Measurements from ENCODE around the gene SAMD1.

Gene SAMD1

GRCh38 chr19:14080887-14081796 lies 9.4 kb downstream of the SAMD1 start:
- no peaks in the 10 kb centered on the region for H3K27me3 ChIP-seq (ENCODE audit: insufficient read depth, poor library complexity, severe bottlenecking)
- DNase-seq (ENCODE audit: low read depth in 1 of 2, low spot score in 1 of 2) = peak; percentile 97 to 99
- H3K4me3 ChIP-seq (replicated peaks; ENCODE audit: insufficient read depth, low read length) = peak overlapping the region; percentile 61
- TF ChIP-seq GABPA (IDR thresholded peaks at IDR 0.05; ENCODE audit: low read depth) (peak; percentile 96), REST (IDR thresholded peaks at IDR 0.05; ENCODE audit: insufficient replicate concordance, low read depth) (peak; percentile 27), SPI1 (IDR thresholded peaks at IDR 0.05; ENCODE audit: borderline replicate concordance, low read depth) (peak; percentile 97), CTCF (IDR thresholded peaks at IDR 0.05; ENCODE audit: insufficient read depth, low read length) (no peak), POLR2AphosphoS5 (IDR thresholded peaks at IDR 0.05; ENCODE audit: low read depth) (no peak; the same call in 1 of the 2 replicates)
- peak overlapping the region; percentile 70 for H3K27ac ChIP-seq (replicated peaks)

- no peak for DNase-seq (ENCODE audit: low read depth in 1 of 2, low spot score in 1 of 2)
- Histone ChIP-seq H3K27me3 (ENCODE audit: insufficient read depth, poor library complexity, severe bottlenecking) (no peaks in the 10 kb centered on the region), H3K4me3 (replicated peaks; ENCODE audit: insufficient read depth, low read length) (no peak overlapping the region), H3K27ac (replicated peaks) (no peak overlapping the region)
- TF ChIP-seq POLR2AphosphoS5 (IDR thresholded peaks at IDR 0.05; ENCODE audit: low read depth) (no peak), GABPA (IDR thresholded peaks at IDR 0.05; ENCODE audit: low read depth) (no peak), REST (IDR thresholded peaks at IDR 0.05; ENCODE audit: insufficient replicate concordance, low read depth) (no peak), SPI1 (IDR thresholded peaks at IDR 0.05; ENCODE audit: borderline replicate concordance, low read depth) (no peak), CTCF (IDR thresholded peaks at IDR 0.05; ENCODE audit: insufficient read depth, low read length) (no peak)
Observed at GRCh38 chr19:14078411-14078810, 12.1 kb downstream of the SAMD1 start.

GRCh38 chr19:14073925-14074838 lies 16.4 kb downstream of the SAMD1 start:
- TF ChIP-seq CTCF (IDR thresholded peaks at IDR 0.05; ENCODE audit: insufficient read depth, low read length) (no peak), SPI1 (IDR thresholded peaks at IDR 0.05; ENCODE audit: borderline replicate concordance, low read depth) (no peak), REST (IDR thresholded peaks at IDR 0.05; ENCODE audit: insufficient replicate concordance, low read depth) (no peak), GABPA (IDR thresholded peaks at IDR 0.05; ENCODE audit: low read depth) (no peak), POLR2AphosphoS5 (IDR thresholded peaks at IDR 0.05; ENCODE audit: low read depth) (no peak)
- Histone ChIP-seq H3K4me3 (replicated peaks; ENCODE audit: insufficient read depth, low read length) (peak overlapping the region; percentile 38), H3K27me3 (ENCODE audit: insufficient read depth, poor library complexity, severe bottlenecking) (peaks cover 2% of the 10 kb centered on the region), H3K27ac (replicated peaks) (peak overlapping the region; percentile 31)
- DNase-seq (ENCODE audit: low read depth in 1 of 2, low spot score in 1 of 2) = no peak

Data from HL-60 (cell line).